K562 (cell line): Measurements from ENCODE around the gene PAQR8. TPM values are rescaled to one million over a fixed set of nuclear protein-coding genes. Genes with fewer than 3 reads are reported as not detected.

Experiments
- ATAC-seq: fragments of 200-7000 bp; cut with Tn5 transposase; 3 replicates; pipeline ENCODE4 v1.9.1; 2020; ENCODE audit warnings: moderate library complexity
- BruUV-seq: library from RNA; stranded (reverse); fragments of 400-500 nt; replicated peaks from 2 replicates; lab custom pipeline; 2021; lab: Mats Ljungman, UMichigan
- CTCF ChIA-PET: fragments of 300-600 bp; formaldehyde crosslinking; extraction: SDS; loops from one replicate; lab custom pipeline; 2021; ENCODE audit warnings: low intra/inter-chr PET ratio; lab: Yijun Ruan, JAX
- POLR2A ChIA-PET: fragments of 300-600, 350-650 bp; sonication (Branson Sonifier 250); formaldehyde crosslinking; extraction: SDS; loops from one replicate; lab custom pipeline; 2021; ENCODE audit warnings: antibody characterized with exemption, inconsistent platforms; lab: Yijun Ruan, JAX
- DNase-seq, 4 experiments: peaks; one replicate each; pipeline versions ENCODE4 v3.0.0 to v3.0.0-alpha.2; 2011 to 2018; ENCODE audit warnings: low spot score in 3 of 4, mixed read lengths in 3 of 4; ENCODE audit errors: extremely low read depth in 1 of 4
- FAIRE-seq: peaks from 2 replicates; lab custom pipeline; 2011; peaks lifted over from hg19 to GRCh38; lab: Jason Lieb, UNC
- H2AFZ ChIP-seq: 2 replicates; pipeline ENCODE4 v1.6.0; 2011; ENCODE audit warnings: low read depth, low read length, control low read depth, inconsistent platforms
- H3K27ac ChIP-seq: fragments of 200-600 bp; 3 replicates; pipeline ENCODE4 v1.8.0; 2011; ENCODE audit warnings: low read depth, mild to moderate bottlenecking, control low read depth, inconsistent platforms, low read length, moderate library complexity, mixed read lengths; ENCODE audit errors: extremely low read depth
- H3K27me3 ChIP-seq, 2 experiments: fragments of 300-600 bp in 1 of 2; 2 replicates in 1 of 2; 3 replicates in 1 of 2; pipeline versions ENCODE4 v1.6.0 to v1.8.0; 2011; ENCODE audit warnings: inconsistent platforms in 2 of 2, low read length in 2 of 2, mild to moderate bottlenecking in 1 of 2, mixed read lengths in 1 of 2, moderate library complexity in 1 of 2; ENCODE audit not compliant: control insufficient read depth in 2 of 2, insufficient read depth in 2 of 2
- H3K36me3 ChIP-seq: fragments of 300-600 bp; 3 replicates; pipeline ENCODE4 v1.8.0; 2011; ENCODE audit warnings: mild to moderate bottlenecking, low read length, inconsistent platforms; ENCODE audit not compliant: control insufficient read depth, insufficient read depth
- H3K4me1 ChIP-seq, 2 experiments: fragments of 200-600 bp in 1 of 2; replicated peaks in 1 of 2; 2 replicates in 1 of 2; 3 replicates in 1 of 2; pipeline versions ENCODE4 v1.5.1 to v1.8.0; 2011; ENCODE audit warnings: inconsistent platforms in 2 of 2, low read length in 2 of 2, mild to moderate bottlenecking in 1 of 2, mixed read lengths in 1 of 2, moderate library complexity in 1 of 2; ENCODE audit not compliant: control insufficient read depth in 2 of 2, insufficient read depth in 2 of 2
- H3K4me2 ChIP-seq: 2 replicates; pipeline ENCODE4 v1.6.1; 2011; ENCODE audit warnings: low read length, control low read depth, inconsistent platforms, mixed read lengths; ENCODE audit not compliant: insufficient read depth
- H3K4me3 ChIP-seq: fragments of 200-600 bp; sonication (generic), shearing (Covaris generic); 2 replicates; pipeline ENCODE4 v1.5.1; 2016; ENCODE audit warnings: control low read depth, inconsistent platforms
- H3K79me2 ChIP-seq: fragments of 200-600 bp; 3 replicates; pipeline ENCODE4 v1.8.0; 2011; ENCODE audit warnings: low read length, inconsistent platforms; ENCODE audit not compliant: control insufficient read depth, insufficient read depth
- H3K9ac ChIP-seq, 2 experiments: 2 replicates each; pipeline versions ENCODE4 v1.6.0 to v1.6.1; 2011; ENCODE audit warnings: low read depth in 2 of 2, low read length in 2 of 2, control low read depth in 1 of 2, inconsistent platforms in 1 of 2, mild to moderate bottlenecking in 1 of 2, mixed read lengths in 1 of 2; ENCODE audit not compliant: insufficient read depth in 1 of 2
- H3K9me1 ChIP-seq: one replicate; pipeline ENCODE4 v1.6.0; 2011; ENCODE audit warnings: inconsistent platforms, mild to moderate bottlenecking, low read length, moderate library complexity; ENCODE audit not compliant: control insufficient read depth, insufficient read depth
- H3K9me3 ChIP-seq: replicated peaks from 2 replicates; pipeline ENCODE4 v1.5.1; 2011; ENCODE audit warnings: low read depth, low read length, inconsistent platforms; ENCODE audit not compliant: control insufficient read depth, insufficient read depth
- H4K20me1 ChIP-seq: replicated peaks from 2 replicates; pipeline ENCODE4 v1.6.1; 2011; ENCODE audit warnings: low read length, inconsistent platforms, mixed read lengths; ENCODE audit not compliant: control insufficient read depth, insufficient read depth
- CBX8 ChIP-seq: fragments of 200-600 bp; sonication (generic); IDR thresholded peaks from 2 replicates; pipeline ENCODE4 v1.6.1; 2012; ENCODE audit warnings: borderline replicate concordance, mixed run types, low read depth, mild to moderate bottlenecking, moderate library complexity, mixed read lengths, low read length, control low read depth, inconsistent platforms; ENCODE audit not compliant: poor library complexity, severe bottlenecking; ENCODE audit errors: extremely low read depth
- ESRRA ChIP-seq: fragments of 450-650 bp; IDR thresholded peaks from 2 replicates; pipeline ENCODE4 v1.6.1; 2014; ENCODE audit warnings: low read depth, mild to moderate bottlenecking, moderate library complexity, borderline replicate concordance
- HLTF ChIP-seq: fragments of 450-650 bp; IDR thresholded peaks from 2 replicates; pipeline ENCODE4 v1.6.1; 2016
- KDM1A ChIP-seq, 2 experiments: fragments of 450-650 bp; IDR thresholded peaks; 2 replicates each; pipeline ENCODE4 v1.6.1; 2016; ENCODE audit warnings: mild to moderate bottlenecking in 2 of 2
- MEF2D ChIP-seq: conservative IDR thresholded peaks from 2 replicates; pipeline ENCODE4 v1.6.1; 2016; ENCODE audit warnings: low read depth, missing genetic modification characterization, missing compliant biosample characterization
- NFYB ChIP-seq: IDR thresholded peaks from 2 replicates; pipeline ENCODE4 v1.6.1; 2011; ENCODE audit warnings: mild to moderate bottlenecking, moderate library complexity; ENCODE audit not compliant: insufficient read length; ENCODE audit errors: extremely low read depth
- NR0B1 ChIP-seq: fragments of 450-650 bp; IDR thresholded peaks from one replicate; pipeline ENCODE4 v1.6.1; 2018; ENCODE audit warnings: mild to moderate bottlenecking, moderate library complexity; ENCODE audit not compliant: partially characterized antibody
- PRMT5 ChIP-seq: sonication (generic); formaldehyde crosslinking; IDR thresholded peaks from 2 replicates; pipeline ENCODE4 v1.5.0; 2020; ENCODE audit warnings: missing genetic modification reagents
- TAF9B ChIP-seq: fragments of 450-650 bp; IDR thresholded peaks from 2 replicates; pipeline ENCODE4 v1.6.1; 2018; ENCODE audit warnings: mild to moderate bottlenecking; ENCODE audit not compliant: partially characterized antibody
- ZFP36 ChIP-seq: fragments of 150-350 bp; IDR thresholded peaks from 2 replicates; pipeline ENCODE4 v1.6.1; 2018; ENCODE audit warnings: low read length, low read depth; ENCODE audit not compliant: partially characterized antibody
- ZNF174 ChIP-seq: fragments of 250-450 bp; sonication (Bioruptor Pico); IDR thresholded peaks from 2 replicates; pipeline ENCODE4 v1.4.0; 2020; ENCODE audit warnings: mild to moderate bottlenecking
- WGBS: fragments of 100-300 bp; shearing (Covaris generic); methylation state at CpG from one replicate; pipeline ENCODE4 v1.1.6; 2016; ENCODE audit warnings: low coverage, mixed read lengths; ENCODE audit not compliant: insufficient coverage; ENCODE audit errors: missing lambda C conversion rate; 5-methylcytosine and 5-hydroxymethylcytosine counted together
- in situ Hi-C: fragments of 300-500 bp; cut with MboI; formaldehyde crosslinking; loops from 4 replicates; pipeline ENCODE4 v1.15.0; 2018; ENCODE audit warnings: inconsistent platforms, mixed read lengths
- intact Hi-C: fragments of 100-400 bp; cut with micrococcal nuclease; formaldehyde crosslinking; loops from 2 replicates; pipeline ENCODE4 v1.14.2; 2022
- polyA plus RNA-seq, 8 experiments: library from polyadenylated mRNA; depleted of rRNA in 4 of 8; stranded (reverse) in 5 of 8; unstranded in 3 of 8; fragments of >200 nt; fragmentation: Nextera tagmentation in 2 of 8; fragmentation: Illumina TruSeq in 1 of 8; extraction: Ambion mirVana in 2 of 8; extraction: Trizol in 1 of 8; gene quantifications; 2 replicates each; pipeline versions ENCODE4 v1.2.1 to v1.2.3, GENCODE V29; 2011 to 2014; ENCODE audit warnings: inconsistent platforms in 1 of 8, missing spikeins in 1 of 8
- total RNA-seq, 7 experiments: library from RNA; depleted of rRNA in 6 of 7; stranded (reverse); fragments of >200 nt in 6 of 7; fragmentation: Illumina TruSeq in 2 of 7; extraction: Trizol in 2 of 7; gene quantifications; 2 replicates each; pipeline versions ENCODE4 v1.2.1 to v1.2.3, GENCODE V29; 2011 to 2021; ENCODE audit warnings: low replicate concordance in 1 of 7
- TF ChIP-seq, protein P1 (sequence below): fragments of 450-650 bp; IDR thresholded peaks from 2 replicates; pipeline ENCODE4 v1.6.1; 2014; ENCODE audit warnings: low read depth, mild to moderate bottlenecking, moderate library complexity, borderline replicate concordance

PAQR8 gene
- total and polyA plus RNA-seq, 9 of the 15 experiments (the other 6 are each of a cell fraction or from before 2014, with no cell fraction given), result 1.4 to 10.2 (median 3.5) TPM

GRCh38 chr6:52376763-52377162, 14.8 kb downstream of the PAQR8 start:
- no peak overlapping the region for H3K9ac ChIP-seq
- no peaks in the 10 kb centered on the region for H3K4me1 ChIP-seq
- POLR2A ChIA-PET, result interaction anchor here (0.6 to 1.5 kb wide), 2 partner anchors 14 to 58 kb away, joined by 3 to 5 read pairs; no protein-coding TSS in a partner anchor
- H3K4me3 ChIP-seq, result no peak overlapping the region
- H3K9me1 ChIP-seq, result no peaks in the 10 kb centered on the region
- no peaks in the 10 kb centered on the region for H3K27me3 ChIP-seq
- intact Hi-C loops (no loop called here), in situ Hi-C loops (no loop called here)
- H3K4me2 ChIP-seq, result no peak overlapping the region
- CTCF ChIA-PET, result no interaction called here
- H3K36me3 ChIP-seq, result peaks cover 3% of the 10 kb centered on the region; the same call in 1 of the 3 replicates
- FAIRE-seq, result no peak
- DNase-seq, result no peak
- no peaks in the 10 kb centered on the region for H4K20me1 ChIP-seq
- no peak overlapping the region for H2AFZ ChIP-seq
- 33% methylated on average over 3 of the region's 3 CpGs for WGBS
- BruUV-seq, result no TSS peak
- no peaks in the 10 kb centered on the region for H3K9me3 ChIP-seq
- H3K79me2 ChIP-seq, result peaks cover 6% of the 10 kb centered on the region; the same call in 1 of the 3 replicates
- ATAC-seq, result no peak
- no peak overlapping the region for H3K27ac ChIP-seq
- TF ChIP-seq ZFP36, result no peak
- no peak for TF ChIP-seq NR0B1
- TF ChIP-seq, protein P1, sequence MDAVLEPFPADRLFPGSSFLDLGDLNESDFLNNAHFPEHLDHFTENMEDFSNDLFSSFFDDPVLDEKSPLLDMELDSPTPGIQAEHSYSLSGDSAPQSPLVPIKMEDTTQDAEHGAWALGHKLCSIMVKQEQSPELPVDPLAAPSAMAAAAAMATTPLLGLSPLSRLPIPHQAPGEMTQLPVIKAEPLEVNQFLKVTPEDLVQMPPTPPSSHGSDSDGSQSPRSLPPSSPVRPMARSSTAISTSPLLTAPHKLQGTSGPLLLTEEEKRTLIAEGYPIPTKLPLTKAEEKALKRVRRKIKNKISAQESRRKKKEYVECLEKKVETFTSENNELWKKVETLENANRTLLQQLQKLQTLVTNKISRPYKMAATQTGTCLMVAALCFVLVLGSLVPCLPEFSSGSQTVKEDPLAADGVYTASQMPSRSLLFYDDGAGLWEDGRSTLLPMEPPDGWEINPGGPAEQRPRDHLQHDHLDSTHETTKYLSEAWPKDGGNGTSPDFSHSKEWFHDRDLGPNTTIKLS, result no peak
- TF ChIP-seq NFYB, result no peak
- no peak for TF ChIP-seq HLTF
- no peak for TF ChIP-seq TAF9B
- TF ChIP-seq KDM1A (IDR thresholded peaks at IDR 0.05), result no peak
- TF ChIP-seq CBX8, result no peak
- TF ChIP-seq ZNF174 (CRISPR knock-in tag), result no peak
- no peak for TF ChIP-seq ESRRA
- TF ChIP-seq MEF2D, result no peak
- TF ChIP-seq PRMT5 (CRISPR knock-in tag), result no peak
